HTR-8/SVneo (cell line): ENCODE measurements around the gene VSIG10L.
A peak's percentile ranks its signal among the peaks of the same experiment; 100 is the strongest.

Source experiments
- DNase-seq: peaks from one replicate; pipeline ENCODE4 v3.0.0; 2011; ENCODE audit warnings: low spot score, mixed read lengths; ENCODE audit not compliant: insufficient read length
- FAIRE-seq: peaks from 2 replicates; lab custom pipeline; 2011; peaks lifted over from hg19 to GRCh38; lab: Jason Lieb, UNC

VSIG10L gene

GRCh38 chr19:51341066-51341465, 873 bp downstream of the VSIG10L start:
- DNase-seq: no peak
- no peak for FAIRE-seq

GRCh38 chr19:51339687-51340656, 2.0 kb downstream of the VSIG10L start:
- FAIRE-seq (peak; percentile 89), DNase-seq (peak; percentile 91)

- FAIRE-seq (no peak), DNase-seq (no peak)
Measured at GRCh38 chr19:51339313-51339686, 2.6 kb downstream of the VSIG10L start.

- DNase-seq (peak; percentile 88), FAIRE-seq (peak; percentile 88)
Measured at GRCh38 chr19:51338563-51339312, 3.2 kb downstream of the VSIG10L start.

- no peak for FAIRE-seq
- no peak for DNase-seq
Measured at GRCh38 chr19:51337861-51338562, 3.9 kb downstream of the VSIG10L start.

GRCh38 chr19:51337141-51337860, 4.6 kb downstream of the VSIG10L start:
- no peak for FAIRE-seq

GRCh38 chr19:51333836-51334460, 8.0 kb downstream of the VSIG10L start:
- DNase-seq (no peak), FAIRE-seq (no peak)

More at GRCh38 chr19:51337141-51337860, 4.6 kb downstream of the VSIG10L start:
- no peak for DNase-seq

- FAIRE-seq (no peak), DNase-seq (no peak)
Measured at GRCh38 chr19:51331716-51332115, 10.2 kb downstream of the VSIG10L start.

GRCh38 chr19:51331193-51331592, 10.7 kb downstream of the VSIG10L start:
- DNase-seq: no peak
- FAIRE-seq: no peak

GRCh38 chr19:51330366-51330765, 11.6 kb downstream of the VSIG10L start:
- no peak for DNase-seq
- FAIRE-seq: no peak

- FAIRE-seq: no peak
- no peak for DNase-seq
Measured at GRCh38 chr19:51329411-51329810, 12.5 kb downstream of the VSIG10L start.

GRCh38 chr19:51327066-51328001, 14.6 kb downstream of the VSIG10L start:
- FAIRE-seq: no peak
- DNase-seq: no peak

GRCh38 chr19:51326216-51327065, 15.5 kb downstream of the VSIG10L start:
- no peak for FAIRE-seq
- DNase-seq: no peak

- DNase-seq: no peak
- FAIRE-seq: no peak
Measured at GRCh38 chr19:51325161-51325976, 16.6 kb downstream of the VSIG10L start.

- no peak for DNase-seq
- FAIRE-seq: no peak
Measured at GRCh38 chr19:51324167-51324481, 17.8 kb downstream of the VSIG10L start.

GRCh38 chr19:51323481-51324166, 18.3 kb downstream of the VSIG10L start:
- no peak for FAIRE-seq

More at GRCh38 chr19:51323481-51324166, 18.3 kb downstream of the VSIG10L start:
- DNase-seq: no peak
